Endodermal cell (in vitro differentiated cells): ENCODE measurements around the gene PLSCR5. TPM values are rescaled to one million over a fixed set of nuclear protein-coding genes. Genes with fewer than 3 reads are reported as not detected.

Experiments used
- DNase-seq: peaks from one replicate; pipeline ENCODE4 v3.0.0-alpha.2; 2017
- H3K27ac ChIP-seq: 2 replicates; pipeline ENCODE4 v1.5.1; 2013; ENCODE audit warnings: mild to moderate bottlenecking, low read depth, low read length, moderate library complexity
- H3K27me3 ChIP-seq: 2 replicates; pipeline ENCODE4 v1.6.1; 2013; ENCODE audit warnings: mild to moderate bottlenecking, low read length, moderate library complexity; ENCODE audit not compliant: insufficient read depth, control insufficient read depth, poor library complexity, severe bottlenecking
- H3K36me3 ChIP-seq: 2 replicates; pipeline ENCODE4 v1.7.0; 2013; ENCODE audit warnings: mild to moderate bottlenecking, low read length, moderate library complexity; ENCODE audit not compliant: control insufficient read depth, insufficient read depth
- H3K4me1 ChIP-seq: one replicate; pipeline ENCODE4 v1.7.0; 2013; ENCODE audit warnings: low read length; ENCODE audit not compliant: control insufficient read depth, insufficient read depth
- H3K4me3 ChIP-seq: 2 replicates; pipeline ENCODE4 v1.5.1; 2013; ENCODE audit warnings: mild to moderate bottlenecking, low read length, moderate library complexity
- H3K9ac ChIP-seq: 2 replicates; pipeline ENCODE4 v1.6.1; 2013; ENCODE audit warnings: mild to moderate bottlenecking, low read length, moderate library complexity; ENCODE audit not compliant: poor library complexity, severe bottlenecking; ENCODE audit errors: extremely low read depth
- H3K9me3 ChIP-seq: 2 replicates; pipeline ENCODE4 v1.6.1; 2013; ENCODE audit warnings: mild to moderate bottlenecking, low read length, moderate library complexity; ENCODE audit not compliant: control insufficient read depth
- H3K27ac Mint-ChIP-seq: 2 replicates; pipeline ENCODE4 v1.8.0; 2020; ENCODE audit warnings: mixed read lengths
- H3K27me3 Mint-ChIP-seq: 2 replicates; pipeline ENCODE4 v1.8.0; 2021; ENCODE audit warnings: mild to moderate bottlenecking, mixed read lengths; ENCODE audit not compliant: insufficient read depth
- H3K36me3 Mint-ChIP-seq: 2 replicates; pipeline ENCODE4 v1.8.0; 2020; ENCODE audit warnings: low read depth, mixed read lengths
- H3K4me1 Mint-ChIP-seq: 2 replicates; pipeline ENCODE4 v1.8.0; 2020; ENCODE audit warnings: mixed read lengths
- H3K4me3 Mint-ChIP-seq: 2 replicates; pipeline ENCODE4 v1.8.0; 2020; ENCODE audit warnings: mild to moderate bottlenecking, moderate library complexity, mixed read lengths
- H3K9me3 Mint-ChIP-seq: 2 replicates; pipeline ENCODE4 v1.8.0; 2020; ENCODE audit warnings: mild to moderate bottlenecking, mixed read lengths
- CTCF ChIP-seq: fragments of 200-600 bp; sonication (generic); conservative IDR thresholded peaks from 2 replicates; pipeline ENCODE4 v1.5.0; 2021; ENCODE audit warnings: antibody characterized with exemption, mild to moderate bottlenecking
- WGBS, 2 experiments: methylation state at CpG; one replicate each; pipeline versions ENCODE4 v1.1.5 to v1.1.7; 2013; ENCODE audit warnings: missing lambda C conversion rate in 2 of 2, mixed read lengths in 1 of 2; ENCODE audit not compliant: insufficient coverage in 1 of 2, insufficient read length in 1 of 2; 5-methylcytosine and 5-hydroxymethylcytosine counted together
- total RNA-seq, 2 donors: library from RNA; stranded (reverse); fragmentation: NEBNext Ultra II Directional in 1 of 2; extraction: Animal tissue kit (Norgen Biotek cat#: 25700) in 1 of 2; gene quantifications; 2 replicates in 1 of 2; 3 replicates in 1 of 2; pipeline ENCODE4 v1.2.1, GENCODE V29; 2021

Gene PLSCR5
- total RNA-seq, 2 donors from 2014 or later: not detected

GRCh38 chr3:146646261-146646660 lies 41.1 kb upstream of the PLSCR5 start:
- no peak for DNase-seq
- Histone ChIP-seq H3K9ac (no peak overlapping the region), H3K27ac (no peak overlapping the region), H3K4me1 (no peaks in the 10 kb centered on the region), H3K9me3 (no peaks in the 10 kb centered on the region), H3K27me3 (no peaks in the 10 kb centered on the region), H3K4me3 (no peak overlapping the region), H3K36me3 (no peaks in the 10 kb centered on the region)
- no peak for TF ChIP-seq CTCF
- WGBS, 2 experiments: 80 to 83% methylated on average over 1 to 4 of the region's 4 CpGs
- H3K4me1 Mint-ChIP-seq: peaks cover 3% of the 10 kb centered on the region
- no peak overlapping the region for H3K27ac Mint-ChIP-seq
- no peaks in the 10 kb centered on the region for H3K27me3 Mint-ChIP-seq
- H3K4me3 Mint-ChIP-seq: no peak overlapping the region
- no peaks in the 10 kb centered on the region for H3K36me3 Mint-ChIP-seq
- no peaks in the 10 kb centered on the region for H3K9me3 Mint-ChIP-seq

GRCh38 chr3:146640955-146641867 lies 36.1 kb upstream of the PLSCR5 start:
- DNase-seq: peak; percentile 61
- H3K36me3 ChIP-seq: no peaks in the 10 kb centered on the region
- H3K27ac ChIP-seq: no peak overlapping the region
- H3K27me3 Mint-ChIP-seq: no peaks in the 10 kb centered on the region
- no peaks in the 10 kb centered on the region for H3K36me3 Mint-ChIP-seq
- no peak overlapping the region for H3K9ac ChIP-seq
- TF ChIP-seq CTCF: peak; percentile 74
- no peaks in the 10 kb centered on the region for H3K4me1 ChIP-seq
- H3K9me3 Mint-ChIP-seq: no peaks in the 10 kb centered on the region
- H3K27me3 ChIP-seq: no peaks in the 10 kb centered on the region
- WGBS, 2 experiments: 25% methylated on average over 2 of the region's 3 CpGs; no CpG with 5 or more reads in 1 of the 2 experiments
- no peak overlapping the region for H3K27ac Mint-ChIP-seq
- no peaks in the 10 kb centered on the region for H3K9me3 ChIP-seq
- no peak overlapping the region for H3K4me3 ChIP-seq
- H3K4me1 Mint-ChIP-seq: peaks cover 3% of the 10 kb centered on the region
- H3K4me3 Mint-ChIP-seq: no peak overlapping the region

- 100% methylated on average over 1 of the region's 1 CpG; no CpG with 5 or more reads in 1 of the 2 experiments for WGBS, 2 experiments
- Histone ChIP-seq H3K9ac (no peak overlapping the region), H3K4me3 (no peak overlapping the region), H3K36me3 (no peaks in the 10 kb centered on the region), H3K4me1 (no peaks in the 10 kb centered on the region), H3K27me3 (no peaks in the 10 kb centered on the region), H3K27ac (no peak overlapping the region), H3K9me3 (no peaks in the 10 kb centered on the region)
- peaks cover 3% of the 10 kb centered on the region for H3K4me1 Mint-ChIP-seq
- no peak overlapping the region for H3K27ac Mint-ChIP-seq
- no peak overlapping the region for H3K4me3 Mint-ChIP-seq
- H3K27me3 Mint-ChIP-seq: no peaks in the 10 kb centered on the region
- DNase-seq: no peak
- H3K36me3 Mint-ChIP-seq: no peaks in the 10 kb centered on the region
- TF ChIP-seq CTCF: no peak
- H3K9me3 Mint-ChIP-seq: no peaks in the 10 kb centered on the region
These were observed 35.2 kb upstream of the PLSCR5 start for GRCh38 chr3:146640361-146640760.
